SK-N-SH (cell line): ENCODE measurements around the gene EIF6. TPM values are rescaled to one million over a fixed set of nuclear protein-coding genes. Genes with fewer than 3 reads are reported as not detected.

Source experiments
- CTCF ChIA-PET: fragments of 300-600, 350-600 bp; formaldehyde crosslinking; extraction: SDS; loops from one replicate; lab custom pipeline; 2021; lab: Yijun Ruan, JAX
- POLR2A ChIA-PET: fragments of 350-600 bp; sonication (Branson Sonifier 250); formaldehyde crosslinking; extraction: SDS; loops from one replicate; lab custom pipeline; 2020; ENCODE audit warnings: antibody characterized with exemption, inconsistent platforms; lab: Yijun Ruan, JAX
- DNase-seq: peaks from one replicate; pipeline ENCODE4 v3.0.0; 2012
- H2AFZ ChIP-seq: fragments of 200-600 bp; sonication (generic); 2 replicates; pipeline ENCODE4 v1.8.1; 2016; ENCODE audit warnings: antibody characterized with exemption, mild to moderate bottlenecking, low read depth
- H3F3A ChIP-seq: fragments of 200-600 bp; sonication (generic); replicated peaks from 2 replicates; pipeline ENCODE3; 2016; ENCODE audit warnings: antibody characterized with exemption, mild to moderate bottlenecking; ENCODE audit not compliant: insufficient read depth
- H3K27ac ChIP-seq, 2 experiments: fragments of 200-500 bp in 1 of 2; fragments of 200-600 bp in 1 of 2; sonication (Bioruptor generic) in 1 of 2; sonication (generic), shearing (Covaris generic) in 1 of 2; 2 replicates each; pipeline versions ENCODE4 v1.5.1 to v1.6.1; 2014 to 2016; ENCODE audit warnings: low read depth in 2 of 2, inconsistent platforms in 1 of 2, low read length in 1 of 2, mild to moderate bottlenecking in 1 of 2, mixed read lengths in 1 of 2
- H3K27me3 ChIP-seq: fragments of 200-600 bp; sonication (generic), shearing (Covaris generic); 2 replicates; pipeline ENCODE4 v1.6.1; 2016; ENCODE audit warnings: mixed run types; ENCODE audit not compliant: insufficient read depth
- H3K36me3 ChIP-seq, 2 experiments: fragments of 200-500 bp in 1 of 2; fragments of 200-600 bp in 1 of 2; sonication (Bioruptor generic) in 1 of 2; sonication (generic) in 1 of 2; replicated peaks in 1 of 2; 2 replicates each; pipeline versions ENCODE3 to v1.5.1; 2014 to 2016; ENCODE audit warnings: low read length in 1 of 2, mild to moderate bottlenecking in 1 of 2; ENCODE audit not compliant: insufficient read depth in 2 of 2, control insufficient read depth in 1 of 2
- H3K4me1 ChIP-seq, 2 experiments: fragments of 200-500 bp in 1 of 2; fragments of 200-600 bp in 1 of 2; sonication (Bioruptor generic) in 1 of 2; sonication (generic), shearing (Covaris generic) in 1 of 2; 2 replicates each; pipeline versions ENCODE4 v1.5.1 to v1.6.1; 2014 to 2016; ENCODE audit warnings: low read depth in 1 of 2, low read length in 1 of 2, mixed run types in 1 of 2; ENCODE audit not compliant: insufficient read depth in 2 of 2, control insufficient read depth in 1 of 2
- H3K4me2 ChIP-seq: fragments of 200-600 bp; sonication (generic), shearing (Covaris generic); 2 replicates; pipeline ENCODE4 v1.6.1; 2017; ENCODE audit warnings: mixed run types
- H3K4me3 ChIP-seq, 2 experiments: fragments of 200-500 bp in 1 of 2; fragments of 200-600 bp in 1 of 2; sonication (Bioruptor generic) in 1 of 2; sonication (generic), shearing (Covaris generic) in 1 of 2; 2 replicates each; pipeline versions ENCODE4 v1.5.1 to v1.8.1; 2014 to 2016; ENCODE audit warnings: low read depth in 2 of 2, inconsistent platforms in 1 of 2, low read length in 1 of 2, mild to moderate bottlenecking in 1 of 2, mixed read lengths in 1 of 2, moderate library complexity in 1 of 2
- H3K79me2 ChIP-seq: fragments of 200-600 bp; sonication (generic); 2 replicates; pipeline ENCODE4 v1.8.1; 2017; ENCODE audit warnings: mild to moderate bottlenecking; ENCODE audit not compliant: insufficient read depth
- H3K9ac ChIP-seq: fragments of 200-600 bp; sonication (generic); 2 replicates; pipeline ENCODE4 v1.6.1; 2017; ENCODE audit warnings: mixed run types
- H3K9me2 ChIP-seq: fragments of 200-600 bp; sonication (generic); 2 replicates; pipeline ENCODE4 v1.6.1; 2017; ENCODE audit warnings: mixed run types
- H3K9me3 ChIP-seq: fragments of 200-600 bp; sonication (generic); 2 replicates; pipeline ENCODE4 v1.6.1; 2017; ENCODE audit warnings: mixed run types, mild to moderate bottlenecking, moderate library complexity
- H4K20me1 ChIP-seq: fragments of 200-600 bp; sonication (generic); 2 replicates; pipeline ENCODE4 v1.6.1; 2017; ENCODE audit warnings: mild to moderate bottlenecking, mixed run types; ENCODE audit not compliant: insufficient read depth
- CHD2 ChIP-seq: fragments of 150-350 bp; IDR thresholded peaks from 2 replicates; pipeline ENCODE4 v1.6.1; 2018; ENCODE audit warnings: low read length; ENCODE audit not compliant: partially characterized antibody
- ELF1 ChIP-seq: IDR thresholded peaks from 2 replicates; pipeline ENCODE4 v1.4.0; 2012
- EP300 ChIP-seq, 2 experiments: IDR thresholded peaks; 2 replicates each; pipeline versions ENCODE4 v1.4.0 to v1.6.1; 2012; ENCODE audit warnings: borderline replicate concordance in 1 of 2, low read depth in 1 of 2, low read length in 1 of 2
- EZH2phosphoT487 ChIP-seq: fragments of 200-600 bp; sonication (generic); IDR thresholded peaks from 2 replicates; pipeline ENCODE4 v1.6.1; 2017; ENCODE audit warnings: low read depth, mixed run types, mild to moderate bottlenecking, antibody characterized with exemption, moderate library complexity, borderline replicate concordance
- FOSL2 ChIP-seq: IDR thresholded peaks from 2 replicates; pipeline ENCODE4 v1.4.0; 2012; ENCODE audit warnings: low read depth, mild to moderate bottlenecking, moderate library complexity, borderline replicate concordance
- FOXJ3 ChIP-seq: sonication (generic); formaldehyde crosslinking; IDR thresholded peaks from 2 replicates; pipeline ENCODE4 v1.5.1; 2020; ENCODE audit warnings: mild to moderate bottlenecking, missing genetic modification reagents
- FOXM1 ChIP-seq: IDR thresholded peaks from 2 replicates; pipeline ENCODE4 v1.4.0; 2012; ENCODE audit warnings: low read depth, mild to moderate bottlenecking
- GATA2 ChIP-seq: sonication (generic); formaldehyde crosslinking; IDR thresholded peaks from 2 replicates; pipeline ENCODE4 v1.5.0; 2020; ENCODE audit warnings: mild to moderate bottlenecking, missing genetic modification reagents
- MXI1 ChIP-seq: IDR thresholded peaks from 2 replicates; pipeline ENCODE4 v1.6.1; 2012; ENCODE audit warnings: mild to moderate bottlenecking, low read depth, low read length, improper control_type of control experiment
- NFIC ChIP-seq: IDR thresholded peaks from 2 replicates; pipeline ENCODE4 v1.4.0; 2012; ENCODE audit warnings: borderline replicate concordance
- POLR2AphosphoS5 ChIP-seq: IDR thresholded peaks from 2 replicates; pipeline ENCODE4 v1.6.1; 2012; ENCODE audit warnings: low read depth, low read length
- RAD21 ChIP-seq: IDR thresholded peaks from 2 replicates; pipeline ENCODE4 v1.6.1; 2012; ENCODE audit warnings: mild to moderate bottlenecking, low read length
- RXRA ChIP-seq: IDR thresholded peaks from 2 replicates; pipeline ENCODE4 v1.4.0; 2012; ENCODE audit warnings: low read depth, mild to moderate bottlenecking, borderline replicate concordance
- SMC3 ChIP-seq: IDR thresholded peaks from 2 replicates; pipeline ENCODE4 v1.6.1; 2012; ENCODE audit warnings: low read depth, low read length, improper control_type of control experiment
- YY1 ChIP-seq: IDR thresholded peaks from 2 replicates; pipeline ENCODE4 v1.4.0; 2012; ENCODE audit warnings: low read depth, mild to moderate bottlenecking
- WGBS: methylation state at CpG from one replicate; pipeline ENCODE4 v1.1.6; 2017; ENCODE audit warnings: low lambda C conversion rate; 5-methylcytosine and 5-hydroxymethylcytosine counted together
- polyA plus RNA-seq, 3 experiments: library from polyadenylated mRNA; depleted of rRNA; stranded (reverse); fragments of >200 nt; gene quantifications; 2 replicates each; pipeline ENCODE4 v1.2.3, GENCODE V29; 2012
- TF ChIP-seq, protein P1 (sequence below): IDR thresholded peaks from 2 replicates; pipeline ENCODE4; 2012
- TF ChIP-seq, protein P2 (sequence below): IDR thresholded peaks from 2 replicates; pipeline ENCODE4 v1.4.0; 2012; ENCODE audit warnings: low read depth
- TF ChIP-seq, protein P3 (sequence below): fragments of 200-600 bp; sonication (generic); IDR thresholded peaks from 2 replicates; pipeline ENCODE4 v1.6.1; 2017; ENCODE audit warnings: antibody characterized with exemption, mild to moderate bottlenecking, moderate library complexity
- TF ChIP-seq, protein P4 (sequence below): fragments of 150-350 bp; IDR thresholded peaks from 2 replicates; pipeline ENCODE4 v1.6.1; 2016; ENCODE audit warnings: mild to moderate bottlenecking, low read depth, low read length
- TF ChIP-seq, protein P5 (sequence below): IDR thresholded peaks from 2 replicates; pipeline ENCODE4 v1.4.0; 2012; ENCODE audit warnings: low read depth, borderline replicate concordance

The EIF6 gene
- polyA plus RNA-seq, 1 of the 3 experiments (the other 2 are of a cell fraction) = 356 TPM

DNA sequence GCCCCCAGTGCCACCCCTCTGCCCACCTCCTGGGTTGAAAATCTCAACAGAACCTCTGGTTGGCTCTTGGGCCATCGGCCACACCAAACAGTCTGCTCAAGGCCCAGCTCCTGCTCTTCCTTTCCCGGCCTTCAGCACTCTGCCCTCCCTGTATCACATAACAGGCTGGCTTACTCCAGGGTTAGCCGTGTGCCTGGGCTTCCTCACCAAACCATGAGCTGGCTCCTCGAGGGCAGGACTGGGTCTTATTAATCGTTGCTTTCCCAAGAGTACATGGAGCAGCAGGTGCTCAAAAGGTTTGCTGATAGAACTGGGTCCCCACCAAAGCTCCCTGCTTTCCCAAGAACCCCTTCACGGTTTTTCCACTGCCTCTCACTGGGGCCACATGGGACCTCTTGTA lies 20.4 kb upstream of the EIF6 start (continued):
- TF ChIP-seq, protein P1, sequence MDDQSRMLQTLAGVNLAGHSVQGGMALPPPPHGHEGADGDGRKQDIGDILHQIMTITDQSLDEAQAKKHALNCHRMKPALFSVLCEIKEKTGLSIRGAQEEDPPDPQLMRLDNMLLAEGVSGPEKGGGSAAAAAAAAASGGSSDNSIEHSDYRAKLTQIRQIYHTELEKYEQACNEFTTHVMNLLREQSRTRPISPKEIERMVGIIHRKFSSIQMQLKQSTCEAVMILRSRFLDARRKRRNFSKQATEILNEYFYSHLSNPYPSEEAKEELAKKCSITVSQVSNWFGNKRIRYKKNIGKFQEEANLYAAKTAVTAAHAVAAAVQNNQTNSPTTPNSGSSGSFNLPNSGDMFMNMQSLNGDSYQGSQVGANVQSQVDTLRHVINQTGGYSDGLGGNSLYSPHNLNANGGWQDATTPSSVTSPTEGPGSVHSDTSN = no peak
- TF ChIP-seq EZH2phosphoT487 = no peak

DNA sequence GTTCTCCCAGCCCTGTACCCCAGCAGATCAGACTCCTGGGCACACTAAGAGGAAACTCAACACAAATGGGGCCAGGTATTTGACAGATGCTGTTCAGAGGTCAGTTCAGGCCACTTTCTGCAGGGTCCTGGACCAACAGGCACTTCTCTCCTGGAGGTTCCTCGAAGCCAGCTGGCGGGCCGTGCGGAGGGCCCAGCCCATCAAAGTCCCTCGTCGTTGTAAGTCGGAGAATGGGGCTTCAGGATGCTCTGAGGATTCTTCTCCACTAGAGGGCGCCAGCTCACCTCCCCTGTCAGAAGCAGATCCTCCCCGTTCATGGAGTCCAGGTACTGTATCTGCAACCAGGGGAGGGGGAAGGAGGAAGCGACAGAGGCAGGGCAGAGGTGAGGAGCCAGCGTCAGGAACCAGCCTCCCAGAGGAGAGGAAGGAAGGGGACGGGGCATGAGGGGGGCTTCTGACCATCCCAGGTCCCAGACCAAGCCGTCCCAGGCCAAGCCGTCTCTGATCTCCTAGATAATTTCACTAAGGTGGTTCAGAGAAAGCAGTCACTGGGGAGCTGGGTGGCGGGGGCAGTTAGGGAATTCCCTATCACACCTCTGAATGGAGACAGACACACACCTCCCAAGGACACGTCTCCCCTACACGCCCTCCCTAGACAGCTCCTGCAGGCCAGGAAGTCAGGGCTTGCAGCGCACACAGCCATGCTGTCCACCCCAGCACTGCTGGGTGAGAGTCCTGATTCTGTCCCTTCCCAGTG lies 19.3 kb upstream of the EIF6 start:
- no peaks in the 10 kb centered on the region for H3K79me2 ChIP-seq
- no peaks in the 10 kb centered on the region for H3K9me3 ChIP-seq
- H4K20me1 ChIP-seq = no peaks in the 10 kb centered on the region
- no peak overlapping the region for H2AFZ ChIP-seq
- no peak for TF ChIP-seq RXRA
- TF ChIP-seq POLR2AphosphoS5 = no peak; the same call in 1 of the 2 replicates
- no peak for TF ChIP-seq GATA2 (CRISPR knock-in tag)
- no peak; a peak in 1 of 4 replicates for TF ChIP-seq EP300 (IDR thresholded peaks at IDR 0.05; ENCODE audit: borderline replicate concordance in 1 of 2, low read depth in 1 of 2, low read length in 1 of 2)
- TF ChIP-seq, protein P2, sequence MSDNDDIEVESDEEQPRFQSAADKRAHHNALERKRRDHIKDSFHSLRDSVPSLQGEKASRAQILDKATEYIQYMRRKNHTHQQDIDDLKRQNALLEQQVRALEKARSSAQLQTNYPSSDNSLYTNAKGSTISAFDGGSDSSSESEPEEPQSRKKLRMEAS = peak; percentile 54; the same call in 1 of the 2 replicates
- no peak for TF ChIP-seq FOSL2
- TF ChIP-seq SMC3 = peak; percentile 89
- TF ChIP-seq, protein P3, sequence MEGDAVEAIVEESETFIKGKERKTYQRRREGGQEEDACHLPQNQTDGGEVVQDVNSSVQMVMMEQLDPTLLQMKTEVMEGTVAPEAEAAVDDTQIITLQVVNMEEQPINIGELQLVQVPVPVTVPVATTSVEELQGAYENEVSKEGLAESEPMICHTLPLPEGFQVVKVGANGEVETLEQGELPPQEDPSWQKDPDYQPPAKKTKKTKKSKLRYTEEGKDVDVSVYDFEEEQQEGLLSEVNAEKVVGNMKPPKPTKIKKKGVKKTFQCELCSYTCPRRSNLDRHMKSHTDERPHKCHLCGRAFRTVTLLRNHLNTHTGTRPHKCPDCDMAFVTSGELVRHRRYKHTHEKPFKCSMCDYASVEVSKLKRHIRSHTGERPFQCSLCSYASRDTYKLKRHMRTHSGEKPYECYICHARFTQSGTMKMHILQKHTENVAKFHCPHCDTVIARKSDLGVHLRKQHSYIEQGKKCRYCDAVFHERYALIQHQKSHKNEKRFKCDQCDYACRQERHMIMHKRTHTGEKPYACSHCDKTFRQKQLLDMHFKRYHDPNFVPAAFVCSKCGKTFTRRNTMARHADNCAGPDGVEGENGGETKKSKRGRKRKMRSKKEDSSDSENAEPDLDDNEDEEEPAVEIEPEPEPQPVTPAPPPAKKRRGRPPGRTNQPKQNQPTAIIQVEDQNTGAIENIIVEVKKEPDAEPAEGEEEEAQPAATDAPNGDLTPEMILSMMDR = peak; percentile 89
- TF ChIP-seq FOXJ3 (CRISPR knock-in tag) = no peak
- TF ChIP-seq, protein P1 = no peak
- peak; percentile 46 for TF ChIP-seq CHD2
- TF ChIP-seq, protein P4, sequence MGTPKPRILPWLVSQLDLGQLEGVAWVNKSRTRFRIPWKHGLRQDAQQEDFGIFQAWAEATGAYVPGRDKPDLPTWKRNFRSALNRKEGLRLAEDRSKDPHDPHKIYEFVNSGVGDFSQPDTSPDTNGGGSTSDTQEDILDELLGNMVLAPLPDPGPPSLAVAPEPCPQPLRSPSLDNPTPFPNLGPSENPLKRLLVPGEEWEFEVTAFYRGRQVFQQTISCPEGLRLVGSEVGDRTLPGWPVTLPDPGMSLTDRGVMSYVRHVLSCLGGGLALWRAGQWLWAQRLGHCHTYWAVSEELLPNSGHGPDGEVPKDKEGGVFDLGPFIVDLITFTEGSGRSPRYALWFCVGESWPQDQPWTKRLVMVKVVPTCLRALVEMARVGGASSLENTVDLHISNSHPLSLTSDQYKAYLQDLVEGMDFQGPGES = no peak
- no peak for TF ChIP-seq ELF1
- TF ChIP-seq FOXM1 = no peak
- TF ChIP-seq YY1 = 0 out of 2 replicates have a peak, but pooled peaks have one; percentile 18
- no peak for TF ChIP-seq NFIC
- TF ChIP-seq, protein P5, sequence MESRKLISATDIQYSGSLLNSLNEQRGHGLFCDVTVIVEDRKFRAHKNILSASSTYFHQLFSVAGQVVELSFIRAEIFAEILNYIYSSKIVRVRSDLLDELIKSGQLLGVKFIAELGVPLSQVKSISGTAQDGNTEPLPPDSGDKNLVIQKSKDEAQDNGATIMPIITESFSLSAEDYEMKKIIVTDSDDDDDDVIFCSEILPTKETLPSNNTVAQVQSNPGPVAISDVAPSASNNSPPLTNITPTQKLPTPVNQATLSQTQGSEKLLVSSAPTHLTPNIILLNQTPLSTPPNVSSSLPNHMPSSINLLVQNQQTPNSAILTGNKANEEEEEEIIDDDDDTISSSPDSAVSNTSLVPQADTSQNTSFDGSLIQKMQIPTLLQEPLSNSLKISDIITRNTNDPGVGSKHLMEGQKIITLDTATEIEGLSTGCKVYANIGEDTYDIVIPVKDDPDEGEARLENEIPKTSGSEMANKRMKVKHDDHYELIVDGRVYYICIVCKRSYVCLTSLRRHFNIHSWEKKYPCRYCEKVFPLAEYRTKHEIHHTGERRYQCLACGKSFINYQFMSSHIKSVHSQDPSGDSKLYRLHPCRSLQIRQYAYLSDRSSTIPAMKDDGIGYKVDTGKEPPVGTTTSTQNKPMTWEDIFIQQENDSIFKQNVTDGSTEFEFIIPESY = no peak
- no peak for TF ChIP-seq EZH2phosphoT487
- no peak for TF ChIP-seq MXI1
- peak; percentile 92 for TF ChIP-seq RAD21
- ChIA-PET CTCF (interaction anchor here (0.5 to 16.5 kb wide), 31 partner anchors 8 to 159 kb away, joined by 3 to 323 read pairs (median 4); partner anchors contain the start of genes CEP250, EIF6 and GDF5), POLR2A (interaction anchor here (2.5 kb wide), 1 partner anchor 151 kb away, joined by 6 read pairs; the partner anchor contains the start of gene CEP250)
- H3F3A ChIP-seq = peaks cover 43% of the 10 kb centered on the region
- no peaks in the 10 kb centered on the region for H3K36me3 ChIP-seq
- H3K4me1 ChIP-seq = peaks cover 30 to 57% of the 10 kb centered on the region in 2 experiments; a peak in 3 of 4 replicates
- 0 out of 2 replicates have a peak overlapping the region, but pooled peaks have one; percentile 8 for H3K4me2 ChIP-seq
- peak overlapping the region; percentile 30 for H3K9ac ChIP-seq
- H3K27me3 ChIP-seq = no peaks in the 10 kb centered on the region
- no peaks in the 10 kb centered on the region for H3K9me2 ChIP-seq
- peak; percentile 87 for DNase-seq
- no peak overlapping the region; a peak in 1 of 4 replicates for H3K4me3 ChIP-seq
- WGBS = 28% methylated on average over 12 of the region's 18 CpGs
- H3K27ac ChIP-seq = peak overlapping the region; percentile 20 to 97; a peak in 3 of 4 replicates
